ENCODE data around the gene GSTM4.

DNA sequence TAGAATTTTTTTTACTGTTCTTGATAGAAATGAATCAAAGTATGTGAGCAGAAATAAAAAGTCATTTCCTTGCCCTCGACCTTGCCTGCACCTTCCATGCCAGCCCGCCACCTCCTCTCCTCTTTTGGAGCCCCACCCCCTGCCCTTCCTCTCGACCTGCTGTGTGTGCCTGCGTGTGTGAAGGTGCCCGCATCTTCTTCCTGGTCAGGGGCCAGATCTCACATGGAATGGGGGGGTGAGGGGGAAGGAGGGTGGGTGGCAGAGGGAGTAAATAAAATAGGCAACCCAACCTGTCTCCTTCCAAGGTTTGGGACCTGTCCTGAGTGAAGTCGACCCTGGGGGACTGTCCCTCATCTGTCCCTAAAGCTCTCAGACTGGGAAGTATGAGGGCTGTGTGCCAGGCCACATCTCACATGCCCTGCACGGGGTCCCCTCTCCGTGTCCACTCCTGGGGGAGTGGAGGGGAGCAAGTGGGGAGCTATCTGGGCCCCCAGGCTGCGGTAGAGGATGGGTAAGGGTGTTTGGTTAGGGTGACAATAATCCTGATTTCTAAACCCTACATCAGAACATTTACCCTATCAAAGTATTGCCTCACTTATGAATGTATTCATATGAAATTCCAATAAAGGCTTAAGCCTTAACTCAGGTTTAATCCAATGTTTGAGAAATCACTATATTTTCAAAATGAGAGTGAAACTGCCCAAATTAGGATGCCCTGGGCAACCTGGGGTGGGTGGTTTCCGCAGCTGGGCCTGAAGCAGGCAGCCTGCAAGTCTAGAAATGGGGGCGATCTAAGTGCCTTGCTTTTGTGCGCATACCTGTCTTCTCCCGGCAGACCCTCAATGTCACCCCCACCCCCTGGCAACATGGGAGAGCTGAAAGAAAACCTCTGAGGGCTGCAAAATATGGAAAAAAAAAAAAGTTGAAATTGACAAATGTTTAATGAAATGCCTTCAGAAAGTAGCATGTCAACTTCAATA, 20.8 kb upstream of the GSTM4 start:
- TF ChIP-seq POLR2AphosphoS5 (IDR thresholded peaks at IDR 0.05), result no peak
- TF ChIP-seq POLR2A (IDR thresholded peaks at IDR 0.05), result no peak
- no peak for TF ChIP-seq EP300 (IDR thresholded peaks at IDR 0.05; ENCODE audit: low read depth)
